ENCODE results near the gene SCEL. TPM values are rescaled to one million over a fixed set of nuclear protein-coding genes. Genes with fewer than 3 reads are reported as not detected.
A peak's percentile ranks its signal among the peaks of the same experiment; 100 is the strongest.

Gene SCEL
- 9.3 and 14.7 TPM in 2 replicates for total RNA-seq

GRCh38 chr13:77535448-77535847 lies at the start of gene SCEL:
Gene SCEL, plus strand, starts transcription at chr13:77535706. Its CDS starts 20,170 bp downstream, at chr13:77555876.
- Histone ChIP-seq H3K27me3 (ENCODE audit: control insufficient read depth, insufficient read depth, low read length) (no peaks in the 10 kb centered on the region), H3K4me3 (ENCODE audit: low read depth, low read length) (peak within 1 kb of the TSS; percentile 17), H3K36me3 (ENCODE audit: control insufficient read depth, insufficient read depth, low read length) (no peaks in the 10 kb centered on the region)
- no peak for TF ChIP-seq CTCF (IDR thresholded peaks at IDR 0.05; ENCODE audit: insufficient read depth, low read length, poor library complexity, severe bottlenecking)
- DNase-seq (ENCODE audit: low read depth) = no peak

GRCh38 chr13:77489566-77490337 lies 45.8 kb upstream of the SCEL start:
- no peak for DNase-seq (ENCODE audit: low read depth)
- no peak for TF ChIP-seq CTCF (IDR thresholded peaks at IDR 0.05; ENCODE audit: insufficient read depth, low read length, poor library complexity, severe bottlenecking)
- Histone ChIP-seq H3K36me3 (ENCODE audit: control insufficient read depth, insufficient read depth, low read length) (no peaks in the 10 kb centered on the region), H3K27me3 (ENCODE audit: control insufficient read depth, insufficient read depth, low read length) (no peaks in the 10 kb centered on the region), H3K4me3 (ENCODE audit: low read depth, low read length) (no peak overlapping the region)

GRCh38 chr13:77492982-77493381 lies 42.5 kb upstream of the SCEL start:
- Histone ChIP-seq H3K4me3 (ENCODE audit: low read depth, low read length) (no peak overlapping the region), H3K36me3 (ENCODE audit: control insufficient read depth, insufficient read depth, low read length) (no peaks in the 10 kb centered on the region), H3K27me3 (ENCODE audit: control insufficient read depth, insufficient read depth, low read length) (no peaks in the 10 kb centered on the region)
- no peak for DNase-seq (ENCODE audit: low read depth)
- peak; percentile 64 for TF ChIP-seq CTCF (IDR thresholded peaks at IDR 0.05; ENCODE audit: insufficient read depth, low read length, poor library complexity, severe bottlenecking)

GRCh38 chr13:77494226-77494625 lies 41.3 kb upstream of the SCEL start:
- Histone ChIP-seq H3K36me3 (ENCODE audit: control insufficient read depth, insufficient read depth, low read length) (no peaks in the 10 kb centered on the region), H3K4me3 (ENCODE audit: low read depth, low read length) (no peak overlapping the region), H3K27me3 (ENCODE audit: control insufficient read depth, insufficient read depth, low read length) (no peaks in the 10 kb centered on the region)
- no peak for DNase-seq (ENCODE audit: low read depth)
- no peak for TF ChIP-seq CTCF (IDR thresholded peaks at IDR 0.05; ENCODE audit: insufficient read depth, low read length, poor library complexity, severe bottlenecking)

- Histone ChIP-seq H3K4me3 (ENCODE audit: low read depth, low read length) (no peak overlapping the region), H3K27me3 (ENCODE audit: control insufficient read depth, insufficient read depth, low read length) (no peaks in the 10 kb centered on the region), H3K36me3 (ENCODE audit: control insufficient read depth, insufficient read depth, low read length) (no peaks in the 10 kb centered on the region)
- no peak for TF ChIP-seq CTCF (IDR thresholded peaks at IDR 0.05; ENCODE audit: insufficient read depth, low read length, poor library complexity, severe bottlenecking)
- no peak for DNase-seq (ENCODE audit: low read depth)
Measured at GRCh38 chr13:77497350-77497749, 38.2 kb upstream of the SCEL start.

- no peaks in the 10 kb centered on the region for H3K27me3 ChIP-seq (ENCODE audit: control insufficient read depth, insufficient read depth, low read length)
- DNase-seq (ENCODE audit: low read depth) = no peak
- H3K4me3 ChIP-seq (ENCODE audit: low read depth, low read length) = no peak overlapping the region
- no peak for TF ChIP-seq CTCF (IDR thresholded peaks at IDR 0.05; ENCODE audit: insufficient read depth, low read length, poor library complexity, severe bottlenecking)
- no peaks in the 10 kb centered on the region for H3K36me3 ChIP-seq (ENCODE audit: control insufficient read depth, insufficient read depth, low read length)
Measured at GRCh38 chr13:77497835-77498234, 37.7 kb upstream of the SCEL start.
